MM.1S (cell line): ENCODE results near the gene ZNF304.

Experiments used
- DNase-seq: peaks from one replicate; pipeline ENCODE4 v3.0.0-alpha.2; 2015
- H2AFZ ChIP-seq: fragments of 300-600 bp; sonication (generic); 2 replicates; pipeline ENCODE4 v1.6.0; 2016; ENCODE audit warnings: antibody characterized with exemption, low read length
- H3F3A ChIP-seq: fragments of 300-600 bp; sonication (generic); 2 replicates; pipeline ENCODE4 v1.6.1; 2016; ENCODE audit warnings: mild to moderate bottlenecking, antibody characterized with exemption, low read length, moderate library complexity, mixed read lengths; ENCODE audit not compliant: insufficient read depth
- H3K27ac ChIP-seq: fragments of 300-600 bp; sonication (generic); 2 replicates; pipeline ENCODE4 v1.5.1; 2016; ENCODE audit warnings: mild to moderate bottlenecking, low read length
- H3K27me3 ChIP-seq: fragments of 300-600 bp; sonication (generic); replicated peaks from 2 replicates; pipeline ENCODE4 v1.6.0; 2016; ENCODE audit warnings: low read length; ENCODE audit not compliant: insufficient read depth
- H3K36me3 ChIP-seq: fragments of 300-600 bp; sonication (generic); replicated peaks from 2 replicates; pipeline ENCODE4 v1.6.1; 2016; ENCODE audit warnings: mild to moderate bottlenecking, low read length, mixed read lengths; ENCODE audit not compliant: insufficient read depth
- H3K4me1 ChIP-seq: fragments of 300-600 bp; sonication (generic); 2 replicates; pipeline ENCODE4 v1.6.1; 2016; ENCODE audit warnings: low read length, mixed read lengths
- H3K4me2 ChIP-seq: fragments of 300-600 bp; sonication (generic); 2 replicates; pipeline ENCODE4 v1.6.0; 2016; ENCODE audit warnings: low read depth, low read length
- H3K4me3 ChIP-seq: fragments of 300-600 bp; sonication (generic); 2 replicates; pipeline ENCODE4 v1.5.1; 2016; ENCODE audit warnings: low read length, mixed read lengths
- H3K79me2 ChIP-seq: fragments of 300-600 bp; sonication (generic); 2 replicates; pipeline ENCODE4 v1.6.1; 2016; ENCODE audit warnings: mixed run types, low read length, mixed read lengths
- H3K9ac ChIP-seq: fragments of 300-600 bp; sonication (generic); 2 replicates; pipeline ENCODE4 v1.6.1; 2016; ENCODE audit warnings: low read length, mixed read lengths
- H3K9me2 ChIP-seq: fragments of 300-600 bp; sonication (generic); replicated peaks from 2 replicates; pipeline ENCODE4 v1.6.1; 2016; ENCODE audit warnings: mild to moderate bottlenecking, low read length, mixed read lengths; ENCODE audit not compliant: insufficient read depth
- H3K9me3 ChIP-seq: fragments of 300-600 bp; sonication (generic); replicated peaks from 2 replicates; pipeline ENCODE4 v1.6.1; 2016; ENCODE audit warnings: mild to moderate bottlenecking, low read length, mixed read lengths; ENCODE audit not compliant: insufficient read depth
- H4K20me1 ChIP-seq: fragments of 300-600 bp; sonication (generic); 2 replicates; pipeline ENCODE4 v1.6.1; 2016; ENCODE audit warnings: mild to moderate bottlenecking, low read length, moderate library complexity, mixed read lengths; ENCODE audit not compliant: insufficient read depth
- CTCF ChIP-seq: fragments of 300-600 bp; sonication (generic); IDR thresholded peaks from 2 replicates; pipeline ENCODE4 v1.5.1; 2016; ENCODE audit warnings: antibody characterized with exemption, low read length, mixed read lengths
- EZH2 ChIP-seq: fragments of 300-600 bp; sonication (generic); optimal IDR thresholded peaks from 2 replicates; pipeline ENCODE3; 2017; ENCODE audit warnings: low read depth, mild to moderate bottlenecking, antibody characterized with exemption, low read length, mixed read lengths
- EZH2phosphoT487 ChIP-seq: fragments of 300-600 bp; sonication (generic); IDR thresholded peaks from 2 replicates; pipeline ENCODE4 v1.6.1; 2018; ENCODE audit warnings: antibody characterized with exemption, low read length

Gene ZNF304

GRCh38 chr19:57376151-57376550, 25.1 kb downstream of the ZNF304 start:
- Histone ChIP-seq H3K36me3 (no peaks in the 10 kb centered on the region), H4K20me1 (no peaks in the 10 kb centered on the region)

GRCh38 chr19:57377498-57378146, 26.6 kb downstream of the ZNF304 start:
- H3K4me3 ChIP-seq = no peak overlapping the region
- H4K20me1 ChIP-seq = no peaks in the 10 kb centered on the region
- H3K27me3 ChIP-seq = no peaks in the 10 kb centered on the region
- H3K36me3 ChIP-seq = no peaks in the 10 kb centered on the region
- no peaks in the 10 kb centered on the region for H3F3A ChIP-seq
- H3K79me2 ChIP-seq = no peaks in the 10 kb centered on the region
- TF ChIP-seq EZH2 (no peak), EZH2phosphoT487 (no peak), CTCF (no peak)
- no peak overlapping the region for H3K27ac ChIP-seq
- no peaks in the 10 kb centered on the region for H3K9me3 ChIP-seq
- H3K9me2 ChIP-seq = no peaks in the 10 kb centered on the region
- no peak overlapping the region for H3K9ac ChIP-seq
- H3K4me2 ChIP-seq = no peak overlapping the region
- no peak for DNase-seq
- no peak overlapping the region for H2AFZ ChIP-seq
- H3K4me1 ChIP-seq = no peaks in the 10 kb centered on the region

More at GRCh38 chr19:57376151-57376550, 25.1 kb downstream of the ZNF304 start:
- H3K9me2 ChIP-seq = no peaks in the 10 kb centered on the region
- TF ChIP-seq CTCF (no peak), EZH2 (no peak), EZH2phosphoT487 (no peak)
- no peak overlapping the region for H3K4me2 ChIP-seq
- H3F3A ChIP-seq = no peaks in the 10 kb centered on the region
- H3K9me3 ChIP-seq = no peaks in the 10 kb centered on the region
- no peaks in the 10 kb centered on the region for H3K79me2 ChIP-seq
- no peak for DNase-seq
- no peak overlapping the region for H2AFZ ChIP-seq
- H3K4me3 ChIP-seq = no peak overlapping the region
- no peaks in the 10 kb centered on the region for H3K27me3 ChIP-seq
- no peak overlapping the region for H3K27ac ChIP-seq
- H3K9ac ChIP-seq = no peak overlapping the region
- no peaks in the 10 kb centered on the region for H3K4me1 ChIP-seq

GRCh38 chr19:57380923-57381322, 29.9 kb downstream of the ZNF304 start:
- Histone ChIP-seq H3K4me1 (no peaks in the 10 kb centered on the region), H3F3A (no peaks in the 10 kb centered on the region), H2AFZ (no peak overlapping the region), H3K27me3 (no peaks in the 10 kb centered on the region), H3K4me2 (no peak overlapping the region), H3K9me2 (no peaks in the 10 kb centered on the region), H3K36me3 (no peaks in the 10 kb centered on the region), H3K27ac (no peak overlapping the region), H3K9ac (no peak overlapping the region), H3K4me3 (no peak overlapping the region), H3K79me2 (no peaks in the 10 kb centered on the region), H3K9me3 (no peaks in the 10 kb centered on the region), H4K20me1 (no peaks in the 10 kb centered on the region)
- DNase-seq = no peak
- TF ChIP-seq EZH2 (no peak), EZH2phosphoT487 (no peak), CTCF (no peak)
